SK-N-SH treated with all-trans-retinoic acid at 6 μM for 48 hours (cell line): ENCODE measurements around the gene THOC1.

Experiments
- ATAC-seq: fragments of 200-7000 bp; cut with Tn5 transposase; 3 replicates; pipeline ENCODE4 v1.9.1; 2020; ENCODE audit warnings: mild to moderate bottlenecking, moderate library complexity
- ARNTL ChIP-seq: fragments of 450-650 bp; formaldehyde crosslinking; IDR thresholded peaks from 2 replicates; pipeline ENCODE4 v1.5.0; 2020; ENCODE audit warnings: low read depth, mild to moderate bottlenecking, moderate library complexity, borderline replicate concordance
- BACH2 ChIP-seq: fragments of 250-450 bp; sonication (Bioruptor Pico); IDR thresholded peaks from 2 replicates; pipeline ENCODE4 v1.9.0; 2021; ENCODE audit warnings: mild to moderate bottlenecking, borderline replicate concordance
- CSDC2 ChIP-seq: fragments of 250-450 bp; sonication (Bioruptor Pico); IDR thresholded peaks from 2 replicates; pipeline ENCODE4 v1.5.0; 2020; ENCODE audit warnings: mild to moderate bottlenecking, moderate library complexity
- ESRRG ChIP-seq: fragments of 250-450 bp; sonication (Bioruptor Pico); IDR thresholded peaks from 2 replicates; pipeline ENCODE4 v1.6.1; 2021; ENCODE audit warnings: mild to moderate bottlenecking
- GLIS3 ChIP-seq: fragments of 250-450 bp; sonication (Bioruptor Pico); IDR thresholded peaks from 2 replicates; pipeline ENCODE4 v1.5.0; 2020; ENCODE audit warnings: mild to moderate bottlenecking, moderate library complexity
- OSR1 ChIP-seq: fragments of 250-450 bp; sonication (Bioruptor Pico); IDR thresholded peaks from 2 replicates; pipeline ENCODE4 v1.8.0; 2022; ENCODE audit warnings: moderate library complexity, mild to moderate bottlenecking, inconsistent platforms
- PPARA ChIP-seq: fragments of 250-450 bp; sonication (Bioruptor Pico); IDR thresholded peaks from 2 replicates; pipeline ENCODE4 v1.5.0; 2020; ENCODE audit warnings: mild to moderate bottlenecking, borderline replicate concordance
- RARB ChIP-seq: fragments of 250-450 bp; sonication (Bioruptor Pico); IDR thresholded peaks from 2 replicates; pipeline ENCODE4 v1.8.0; 2021; ENCODE audit warnings: mild to moderate bottlenecking, moderate library complexity
- SNAI2 ChIP-seq: fragments of 250-450 bp; sonication (Bioruptor Pico); IDR thresholded peaks from 2 replicates; pipeline ENCODE4 v1.5.0; 2020; ENCODE audit warnings: mild to moderate bottlenecking, moderate library complexity
- TCF4 ChIP-seq: fragments of 250-450 bp; sonication (Bioruptor Pico); IDR thresholded peaks from 2 replicates; pipeline ENCODE4 v1.8.0; 2021; ENCODE audit warnings: mild to moderate bottlenecking, moderate library complexity, borderline replicate concordance
- TOX ChIP-seq: fragments of 250-450 bp; sonication (Bioruptor Pico); IDR thresholded peaks from 2 replicates; pipeline ENCODE4 v1.8.0; 2021; ENCODE audit warnings: mild to moderate bottlenecking, moderate library complexity, borderline replicate concordance
- ZC3H10 ChIP-seq: fragments of 250-450 bp; sonication (Bioruptor Pico); IDR thresholded peaks from 2 replicates; pipeline ENCODE4 v1.5.1; 2021; ENCODE audit warnings: mild to moderate bottlenecking, moderate library complexity
- ZFP3 ChIP-seq: fragments of 250-450 bp; sonication (Bioruptor Pico); IDR thresholded peaks from 2 replicates; pipeline ENCODE4 v1.5.0; 2020; ENCODE audit warnings: mild to moderate bottlenecking, moderate library complexity
- ZFP30 ChIP-seq: fragments of 450-650 bp; formaldehyde crosslinking; IDR thresholded peaks from 2 replicates; pipeline ENCODE4 v1.5.0; 2022; ENCODE audit warnings: mild to moderate bottlenecking, moderate library complexity
- ZNF565 ChIP-seq: fragments of 450-650 bp; formaldehyde crosslinking; conservative IDR thresholded peaks from 2 replicates; pipeline ENCODE4 v1.5.0; 2020; ENCODE audit warnings: low read depth, mild to moderate bottlenecking, moderate library complexity
- ZNF70 ChIP-seq: fragments of 450-650 bp; formaldehyde crosslinking; IDR thresholded peaks from 2 replicates; pipeline ENCODE4 v1.5.0; 2020; ENCODE audit warnings: mild to moderate bottlenecking, moderate library complexity
- ZNF8 ChIP-seq: fragments of 450-650 bp; formaldehyde crosslinking; IDR thresholded peaks from 2 replicates; pipeline ENCODE4 v1.5.0; 2020; ENCODE audit warnings: mild to moderate bottlenecking, moderate library complexity
- TF ChIP-seq, protein P1 (sequence below): fragments of 250-450 bp; sonication (Bioruptor Pico); IDR thresholded peaks from 2 replicates; pipeline ENCODE4 v1.5.1; 2021; ENCODE audit warnings: mild to moderate bottlenecking, moderate library complexity
- TF ChIP-seq, protein P2 (sequence below): fragments of 250-450 bp; sonication (Bioruptor Pico); IDR thresholded peaks from 2 replicates; pipeline ENCODE4 v1.5.1; 2020; ENCODE audit warnings: low read depth, mild to moderate bottlenecking, moderate library complexity
- TF ChIP-seq, protein P3 (sequence below): fragments of 250-450 bp; sonication (Bioruptor Pico); IDR thresholded peaks from 2 replicates; pipeline ENCODE4 v1.8.0; 2021; ENCODE audit warnings: low read depth, mild to moderate bottlenecking, moderate library complexity, borderline replicate concordance
- TF ChIP-seq, protein P4 (sequence below): fragments of 250-450 bp; sonication (Bioruptor Pico); IDR thresholded peaks from 2 replicates; pipeline ENCODE4 v1.5.0; 2020; ENCODE audit warnings: mild to moderate bottlenecking, moderate library complexity
- TF ChIP-seq, protein P5 (sequence below): fragments of 250-450 bp; sonication (Bioruptor Pico); IDR thresholded peaks from 2 replicates; pipeline ENCODE4 v1.8.0; 2020; ENCODE audit warnings: mild to moderate bottlenecking, moderate library complexity, borderline replicate concordance

THOC1 gene

DNA sequence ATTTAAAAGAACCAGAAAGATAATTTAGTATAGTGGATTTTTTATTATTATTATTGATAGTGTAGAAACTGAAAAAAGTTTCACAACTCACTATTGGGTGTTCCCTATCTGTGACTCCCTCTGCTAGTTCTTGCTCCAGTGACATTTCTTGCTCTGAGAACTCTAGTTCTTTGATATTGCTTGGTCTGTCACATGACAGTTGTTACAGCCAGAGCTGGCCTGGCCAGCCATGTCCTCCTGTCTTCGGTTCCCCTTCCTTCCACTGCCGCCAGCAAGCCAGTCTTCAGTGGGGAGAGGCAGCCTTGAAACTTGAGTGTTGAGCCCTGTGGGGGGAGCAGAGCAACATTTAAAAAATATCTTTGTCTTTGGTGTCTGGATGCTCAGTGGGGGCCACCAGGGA lies 7.6 kb upstream of the THOC1 start:
- TF ChIP-seq ESRRG (CRISPR knock-in tag) (no peak), BACH2 (CRISPR knock-in tag) (no peak), ZNF8 (CRISPR knock-in tag) (no peak), OSR1 (CRISPR knock-in tag) (no peak), PPARA (CRISPR knock-in tag) (no peak), GLIS3 (CRISPR knock-in tag) (no peak), ARNTL (CRISPR knock-in tag) (no peak)
- TF ChIP-seq, protein P1, sequence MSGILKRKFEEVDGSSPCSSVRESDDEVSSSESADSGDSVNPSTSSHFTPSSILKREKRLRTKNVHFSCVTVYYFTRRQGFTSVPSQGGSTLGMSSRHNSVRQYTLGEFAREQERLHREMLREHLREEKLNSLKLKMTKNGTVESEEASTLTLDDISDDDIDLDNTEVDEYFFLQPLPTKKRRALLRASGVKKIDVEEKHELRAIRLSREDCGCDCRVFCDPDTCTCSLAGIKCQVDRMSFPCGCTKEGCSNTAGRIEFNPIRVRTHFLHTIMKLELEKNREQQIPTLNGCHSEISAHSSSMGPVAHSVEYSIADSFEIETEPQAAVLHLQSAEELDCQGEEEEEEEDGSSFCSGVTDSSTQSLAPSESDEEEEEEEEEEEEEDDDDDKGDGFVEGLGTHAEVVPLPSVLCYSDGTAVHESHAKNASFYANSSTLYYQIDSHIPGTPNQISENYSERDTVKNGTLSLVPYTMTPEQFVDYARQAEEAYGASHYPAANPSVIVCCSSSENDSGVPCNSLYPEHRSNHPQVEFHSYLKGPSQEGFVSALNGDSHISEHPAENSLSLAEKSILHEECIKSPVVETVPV (CRISPR knock-in tag), result no peak
- TF ChIP-seq, protein P2, sequence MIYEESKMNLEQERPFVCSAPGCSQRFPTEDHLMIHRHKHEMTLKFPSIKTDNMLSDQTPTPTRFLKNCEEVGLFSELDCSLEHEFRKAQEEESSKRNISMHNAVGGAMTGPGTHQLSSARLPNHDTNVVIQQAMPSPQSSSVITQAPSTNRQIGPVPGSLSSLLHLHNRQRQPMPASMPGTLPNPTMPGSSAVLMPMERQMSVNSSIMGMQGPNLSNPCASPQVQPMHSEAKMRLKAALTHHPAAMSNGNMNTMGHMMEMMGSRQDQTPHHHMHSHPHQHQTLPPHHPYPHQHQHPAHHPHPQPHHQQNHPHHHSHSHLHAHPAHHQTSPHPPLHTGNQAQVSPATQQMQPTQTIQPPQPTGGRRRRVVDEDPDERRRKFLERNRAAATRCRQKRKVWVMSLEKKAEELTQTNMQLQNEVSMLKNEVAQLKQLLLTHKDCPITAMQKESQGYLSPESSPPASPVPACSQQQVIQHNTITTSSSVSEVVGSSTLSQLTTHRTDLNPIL (CRISPR knock-in tag), result no peak
- TF ChIP-seq, protein P3, sequence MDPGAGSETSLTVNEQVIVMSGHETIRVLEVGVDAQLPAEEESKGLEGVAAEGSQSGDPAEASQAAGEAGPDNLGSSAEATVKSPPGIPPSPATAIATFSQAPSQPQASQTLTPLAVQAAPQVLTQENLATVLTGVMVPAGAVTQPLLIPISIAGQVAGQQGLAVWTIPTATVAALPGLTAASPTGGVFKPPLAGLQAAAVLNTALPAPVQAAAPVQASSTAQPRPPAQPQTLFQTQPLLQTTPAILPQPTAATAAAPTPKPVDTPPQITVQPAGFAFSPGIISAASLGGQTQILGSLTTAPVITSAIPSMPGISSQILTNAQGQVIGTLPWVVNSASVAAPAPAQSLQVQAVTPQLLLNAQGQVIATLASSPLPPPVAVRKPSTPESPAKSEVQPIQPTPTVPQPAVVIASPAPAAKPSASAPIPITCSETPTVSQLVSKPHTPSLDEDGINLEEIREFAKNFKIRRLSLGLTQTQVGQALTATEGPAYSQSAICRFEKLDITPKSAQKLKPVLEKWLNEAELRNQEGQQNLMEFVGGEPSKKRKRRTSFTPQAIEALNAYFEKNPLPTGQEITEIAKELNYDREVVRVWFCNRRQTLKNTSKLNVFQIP (CRISPR knock-in tag), result no peak
- ATAC-seq, result no peak

DNA sequence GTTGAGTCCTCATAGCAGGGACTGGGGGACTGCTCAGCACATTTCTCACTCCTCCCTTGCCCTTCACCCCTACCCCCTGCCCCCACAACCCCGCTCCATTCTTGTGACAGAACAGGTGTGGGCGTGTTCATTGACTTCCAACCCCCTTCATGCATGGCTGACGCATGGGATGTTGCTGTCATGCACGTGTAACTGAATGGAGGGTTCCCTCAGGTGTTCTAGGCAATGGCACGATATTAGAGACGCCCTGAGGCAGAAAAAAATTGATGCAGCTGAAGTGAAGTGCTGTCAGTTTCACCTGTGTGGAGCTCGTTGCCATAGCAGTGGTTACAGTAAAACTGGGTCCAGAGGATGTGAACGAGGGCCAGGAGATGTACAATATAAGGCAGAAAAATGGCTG lies 6.5 kb upstream of the THOC1 start:
- no peak for ATAC-seq
- TF ChIP-seq BACH2 (CRISPR knock-in tag), result no peak
- no peak for TF ChIP-seq RARB
- no peak for TF ChIP-seq ESRRG (CRISPR knock-in tag)
- no peak for TF ChIP-seq ZFP30 (CRISPR knock-in tag)
- no peak for TF ChIP-seq ZFP3 (CRISPR knock-in tag)
- TF ChIP-seq, protein P1 (CRISPR knock-in tag), result no peak
- TF ChIP-seq TCF4, result no peak
- TF ChIP-seq ZNF565 (CRISPR knock-in tag), result no peak
- TF ChIP-seq ARNTL (CRISPR knock-in tag), result no peak
- TF ChIP-seq, protein P4, sequence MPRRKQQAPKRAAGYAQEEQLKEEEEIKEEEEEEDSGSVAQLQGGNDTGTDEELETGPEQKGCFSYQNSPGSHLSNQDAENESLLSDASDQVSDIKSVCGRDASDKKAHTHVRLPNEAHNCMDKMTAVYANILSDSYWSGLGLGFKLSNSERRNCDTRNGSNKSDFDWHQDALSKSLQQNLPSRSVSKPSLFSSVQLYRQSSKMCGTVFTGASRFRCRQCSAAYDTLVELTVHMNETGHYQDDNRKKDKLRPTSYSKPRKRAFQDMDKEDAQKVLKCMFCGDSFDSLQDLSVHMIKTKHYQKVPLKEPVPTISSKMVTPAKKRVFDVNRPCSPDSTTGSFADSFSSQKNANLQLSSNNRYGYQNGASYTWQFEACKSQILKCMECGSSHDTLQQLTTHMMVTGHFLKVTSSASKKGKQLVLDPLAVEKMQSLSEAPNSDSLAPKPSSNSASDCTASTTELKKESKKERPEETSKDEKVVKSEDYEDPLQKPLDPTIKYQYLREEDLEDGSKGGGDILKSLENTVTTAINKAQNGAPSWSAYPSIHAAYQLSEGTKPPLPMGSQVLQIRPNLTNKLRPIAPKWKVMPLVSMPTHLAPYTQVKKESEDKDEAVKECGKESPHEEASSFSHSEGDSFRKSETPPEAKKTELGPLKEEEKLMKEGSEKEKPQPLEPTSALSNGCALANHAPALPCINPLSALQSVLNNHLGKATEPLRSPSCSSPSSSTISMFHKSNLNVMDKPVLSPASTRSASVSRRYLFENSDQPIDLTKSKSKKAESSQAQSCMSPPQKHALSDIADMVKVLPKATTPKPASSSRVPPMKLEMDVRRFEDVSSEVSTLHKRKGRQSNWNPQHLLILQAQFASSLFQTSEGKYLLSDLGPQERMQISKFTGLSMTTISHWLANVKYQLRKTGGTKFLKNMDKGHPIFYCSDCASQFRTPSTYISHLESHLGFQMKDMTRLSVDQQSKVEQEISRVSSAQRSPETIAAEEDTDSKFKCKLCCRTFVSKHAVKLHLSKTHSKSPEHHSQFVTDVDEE (CRISPR knock-in tag), result no peak
- TF ChIP-seq CSDC2 (CRISPR knock-in tag), result no peak
- TF ChIP-seq, protein P2 (CRISPR knock-in tag), result no peak
- TF ChIP-seq SNAI2 (CRISPR knock-in tag), result no peak
- no peak for TF ChIP-seq ZC3H10
- TF ChIP-seq TOX (CRISPR knock-in tag), result no peak
- TF ChIP-seq GLIS3 (CRISPR knock-in tag), result no peak
- TF ChIP-seq, protein P5, sequence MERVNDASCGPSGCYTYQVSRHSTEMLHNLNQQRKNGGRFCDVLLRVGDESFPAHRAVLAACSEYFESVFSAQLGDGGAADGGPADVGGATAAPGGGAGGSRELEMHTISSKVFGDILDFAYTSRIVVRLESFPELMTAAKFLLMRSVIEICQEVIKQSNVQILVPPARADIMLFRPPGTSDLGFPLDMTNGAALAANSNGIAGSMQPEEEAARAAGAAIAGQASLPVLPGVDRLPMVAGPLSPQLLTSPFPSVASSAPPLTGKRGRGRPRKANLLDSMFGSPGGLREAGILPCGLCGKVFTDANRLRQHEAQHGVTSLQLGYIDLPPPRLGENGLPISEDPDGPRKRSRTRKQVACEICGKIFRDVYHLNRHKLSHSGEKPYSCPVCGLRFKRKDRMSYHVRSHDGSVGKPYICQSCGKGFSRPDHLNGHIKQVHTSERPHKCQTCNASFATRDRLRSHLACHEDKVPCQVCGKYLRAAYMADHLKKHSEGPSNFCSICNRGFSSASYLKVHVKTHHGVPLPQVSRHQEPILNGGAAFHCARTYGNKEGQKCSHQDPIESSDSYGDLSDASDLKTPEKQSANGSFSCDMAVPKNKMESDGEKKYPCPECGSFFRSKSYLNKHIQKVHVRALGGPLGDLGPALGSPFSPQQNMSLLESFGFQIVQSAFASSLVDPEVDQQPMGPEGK (CRISPR knock-in tag), result no peak
- no peak for TF ChIP-seq ZNF70
- no peak for TF ChIP-seq ZNF8 (CRISPR knock-in tag)
- TF ChIP-seq PPARA (CRISPR knock-in tag), result no peak
